HepG2 (cell line): ENCODE data around the gene GALNT15. TPM values are rescaled to one million over a fixed set of nuclear protein-coding genes. Genes with fewer than 3 reads are reported as not detected.

Experiments
- ATF1 ChIP-seq: IDR thresholded peaks from 2 replicates; pipeline ENCODE4 v1.6.1; 2016; ENCODE audit warnings: mild to moderate bottlenecking, control low read depth
- FOSL1 ChIP-seq: sonication (generic); formaldehyde crosslinking; IDR thresholded peaks from 2 replicates; pipeline ENCODE4 v1.9.0; 2021; ENCODE audit warnings: missing genetic modification reagents, borderline replicate concordance
- GMEB2 ChIP-seq: IDR thresholded peaks from 2 replicates; pipeline ENCODE4 v1.6.1; 2016; ENCODE audit warnings: missing biosample characterization, missing genetic modification reagents, low read depth
- HOXA9 ChIP-seq: sonication (generic); formaldehyde crosslinking; IDR thresholded peaks from 2 replicates; pipeline ENCODE4 v1.8.1; 2022; ENCODE audit warnings: missing genetic modification reagents, mild to moderate bottlenecking, moderate library complexity, borderline replicate concordance
- ISX ChIP-seq: sonication (generic); formaldehyde crosslinking; conservative IDR thresholded peaks from 2 replicates; pipeline ENCODE4 v1.5.0; 2020; ENCODE audit warnings: missing genetic modification reagents
- RFX3 ChIP-seq: IDR thresholded peaks from 2 replicates; pipeline ENCODE4 v1.6.1; 2016; ENCODE audit warnings: missing biosample characterization, missing genetic modification reagents
- SP4 ChIP-seq: sonication (generic); formaldehyde crosslinking; IDR thresholded peaks from 2 replicates; pipeline ENCODE4 v1.8.1; 2023; ENCODE audit warnings: mild to moderate bottlenecking, missing genetic modification reagents
- SPEN ChIP-seq: sonication (generic); formaldehyde crosslinking; IDR thresholded peaks from 2 replicates; pipeline ENCODE4 v1.5.1; 2020; ENCODE audit warnings: low read depth, mild to moderate bottlenecking, missing genetic modification reagents
- SYNCRIP ChIP-seq: fragments of 200-400 bp; formaldehyde crosslinking; IDR thresholded peaks from 2 replicates; pipeline ENCODE4 v1.6.1; 2018; ENCODE audit warnings: mild to moderate bottlenecking, low read depth, low read length; ENCODE audit not compliant: insufficient read depth
- WIZ ChIP-seq: sonication (generic); formaldehyde crosslinking; IDR thresholded peaks from 2 replicates; pipeline ENCODE4 v1.5.1; 2020; ENCODE audit warnings: mild to moderate bottlenecking, missing genetic modification reagents
- ZNF44 ChIP-seq: sonication (generic); formaldehyde crosslinking; IDR thresholded peaks from 2 replicates; pipeline ENCODE4 v1.5.1; 2020; ENCODE audit warnings: mild to moderate bottlenecking, missing genetic modification reagents
- ZNF549 ChIP-seq: sonication (generic); formaldehyde crosslinking; IDR thresholded peaks from 2 replicates; pipeline ENCODE4 v1.5.0; 2020; ENCODE audit warnings: missing genetic modification reagents
- ZNF781 ChIP-seq: sonication (generic); formaldehyde crosslinking; IDR thresholded peaks from 2 replicates; pipeline ENCODE4 v1.5.1; 2020; ENCODE audit warnings: borderline replicate concordance, mild to moderate bottlenecking, missing genetic modification reagents; ENCODE audit errors: not compliant biosample characterization
- polyA plus RNA-seq, 8 experiments: library from polyadenylated mRNA; depleted of rRNA in 3 of 8; stranded (reverse) in 7 of 8; unstranded in 1 of 8; fragments of >200 nt; fragmentation: Illumina TruSeq in 4 of 8; extraction: Trizol in 4 of 8; gene quantifications; 2 replicates each; pipeline versions ENCODE4 v1.2.1 to v1.2.3, GENCODE V29; 2011 to 2016; ENCODE audit warnings: low read depth in 4 of 8, missing spikeins in 1 of 8, mixed read lengths in 1 of 8; ENCODE audit not compliant: insufficient read depth in 1 of 8
- total RNA-seq, 5 experiments: library from RNA; depleted of rRNA; stranded (reverse); fragments of >200 nt; fragmentation: Illumina TruSeq; extraction: Trizol; gene quantifications; 2 replicates each; pipeline ENCODE4 v1.2.3, GENCODE V29; 2016; ENCODE audit warnings: low read depth in 1 of 5
- TF ChIP-seq, protein P1 (sequence below): sonication (generic); formaldehyde crosslinking; IDR thresholded peaks from 2 replicates; pipeline ENCODE4 v1.4.0; 2020; ENCODE audit warnings: mild to moderate bottlenecking, missing genetic modification reagents, borderline replicate concordance
- TF ChIP-seq, protein P2 (sequence below): sonication (generic); formaldehyde crosslinking; IDR thresholded peaks from 2 replicates; pipeline ENCODE4 v1.5.1; 2020; ENCODE audit warnings: missing genetic modification reagents, mild to moderate bottlenecking, borderline replicate concordance
- TF ChIP-seq, protein P3 (sequence below): fragments of 450-650 bp; IDR thresholded peaks from 2 replicates; pipeline ENCODE4 v1.6.1; 2016

GALNT15 gene
- total and polyA plus RNA-seq, 2 of the 13 experiments (the other 11 are each of a cell fraction or from before 2014, with no cell fraction given), result 0.02 to 0.04 TPM

DNA sequence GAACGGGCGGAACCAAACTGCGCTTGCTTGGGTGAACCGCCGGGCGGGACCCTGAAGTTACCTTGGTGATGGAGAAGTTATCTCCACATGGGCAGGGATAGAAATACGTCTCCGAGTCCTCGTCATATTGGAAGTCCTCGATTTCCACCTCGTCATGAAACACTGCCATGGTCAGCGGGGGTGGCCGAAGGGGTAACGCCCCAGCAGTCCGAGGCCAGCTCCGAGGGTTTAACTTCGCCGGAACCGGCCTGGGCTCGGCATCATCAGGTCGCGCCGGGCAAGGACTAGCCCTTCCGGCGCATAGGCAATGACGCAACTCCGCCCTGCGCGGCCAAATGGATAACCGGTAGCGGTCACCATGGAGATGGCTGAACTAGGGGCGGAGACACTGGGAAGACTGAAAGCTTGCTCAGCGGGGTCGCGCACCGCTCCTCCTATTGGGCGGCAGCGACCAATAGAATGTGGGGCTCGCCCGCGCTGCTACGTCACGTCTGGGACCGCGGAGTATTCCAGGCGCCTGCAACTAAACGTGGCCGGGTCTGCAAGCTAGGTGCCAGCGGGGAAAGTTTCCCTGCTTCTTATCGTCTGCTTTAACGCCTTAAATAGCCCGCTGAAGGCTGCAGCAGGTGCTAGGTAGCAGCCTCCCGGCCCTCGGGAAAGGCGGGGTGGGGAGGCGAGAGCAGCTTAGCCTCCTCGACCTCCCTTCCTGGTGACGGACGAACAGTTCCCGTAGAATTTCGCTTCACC is 90.4 kb downstream of the GALNT15 start, which contains the start of the genes DPH3 and OXNAD1 (continued):
- TF ChIP-seq, protein P1, sequence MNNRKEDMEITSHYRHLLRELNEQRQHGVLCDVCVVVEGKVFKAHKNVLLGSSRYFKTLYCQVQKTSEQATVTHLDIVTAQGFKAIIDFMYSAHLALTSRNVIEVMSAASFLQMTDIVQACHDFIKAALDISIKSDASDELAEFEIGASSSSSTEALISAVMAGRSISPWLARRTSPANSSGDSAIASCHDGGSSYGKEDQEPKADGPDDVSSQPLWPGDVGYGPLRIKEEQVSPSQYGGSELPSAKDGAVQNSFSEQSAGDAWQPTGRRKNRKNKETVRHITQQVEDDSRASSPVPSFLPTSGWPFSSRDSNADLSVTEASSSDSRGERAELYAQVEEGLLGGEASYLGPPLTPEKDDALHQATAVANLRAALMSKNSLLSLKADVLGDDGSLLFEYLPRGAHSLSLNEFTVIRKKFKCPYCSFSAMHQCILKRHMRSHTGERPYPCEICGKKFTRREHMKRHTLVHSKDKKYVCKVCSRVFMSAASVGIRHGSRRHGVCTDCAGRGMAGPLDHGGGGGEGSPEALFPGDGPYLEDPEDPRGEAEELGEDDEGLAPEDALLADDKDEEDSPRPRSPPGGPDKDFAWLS (CRISPR knock-in tag), result no peak
- no peak for TF ChIP-seq ZNF44 (CRISPR knock-in tag)
- no peak for TF ChIP-seq ISX (CRISPR knock-in tag)
- peak; percentile 92 for TF ChIP-seq SPEN (CRISPR knock-in tag)
- TF ChIP-seq ATF1, result peak; percentile 100
- TF ChIP-seq, protein P2, sequence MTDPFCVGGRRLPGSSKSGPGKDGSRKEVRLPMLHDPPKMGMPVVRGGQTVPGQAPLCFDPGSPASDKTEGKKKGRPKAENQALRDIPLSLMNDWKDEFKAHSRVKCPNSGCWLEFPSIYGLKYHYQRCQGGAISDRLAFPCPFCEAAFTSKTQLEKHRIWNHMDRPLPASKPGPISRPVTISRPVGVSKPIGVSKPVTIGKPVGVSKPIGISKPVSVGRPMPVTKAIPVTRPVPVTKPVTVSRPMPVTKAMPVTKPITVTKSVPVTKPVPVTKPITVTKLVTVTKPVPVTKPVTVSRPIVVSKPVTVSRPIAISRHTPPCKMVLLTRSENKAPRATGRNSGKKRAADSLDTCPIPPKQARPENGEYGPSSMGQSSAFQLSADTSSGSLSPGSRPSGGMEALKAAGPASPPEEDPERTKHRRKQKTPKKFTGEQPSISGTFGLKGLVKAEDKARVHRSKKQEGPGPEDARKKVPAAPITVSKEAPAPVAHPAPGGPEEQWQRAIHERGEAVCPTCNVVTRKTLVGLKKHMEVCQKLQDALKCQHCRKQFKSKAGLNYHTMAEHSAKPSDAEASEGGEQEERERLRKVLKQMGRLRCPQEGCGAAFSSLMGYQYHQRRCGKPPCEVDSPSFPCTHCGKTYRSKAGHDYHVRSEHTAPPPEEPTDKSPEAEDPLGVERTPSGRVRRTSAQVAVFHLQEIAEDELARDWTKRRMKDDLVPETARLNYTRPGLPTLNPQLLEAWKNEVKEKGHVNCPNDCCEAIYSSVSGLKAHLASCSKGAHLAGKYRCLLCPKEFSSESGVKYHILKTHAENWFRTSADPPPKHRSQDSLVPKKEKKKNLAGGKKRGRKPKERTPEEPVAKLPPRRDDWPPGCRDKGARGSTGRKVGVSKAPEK (CRISPR knock-in tag), result no peak
- no peak for TF ChIP-seq HOXA9
- no peak for TF ChIP-seq SYNCRIP
- TF ChIP-seq, protein P3, sequence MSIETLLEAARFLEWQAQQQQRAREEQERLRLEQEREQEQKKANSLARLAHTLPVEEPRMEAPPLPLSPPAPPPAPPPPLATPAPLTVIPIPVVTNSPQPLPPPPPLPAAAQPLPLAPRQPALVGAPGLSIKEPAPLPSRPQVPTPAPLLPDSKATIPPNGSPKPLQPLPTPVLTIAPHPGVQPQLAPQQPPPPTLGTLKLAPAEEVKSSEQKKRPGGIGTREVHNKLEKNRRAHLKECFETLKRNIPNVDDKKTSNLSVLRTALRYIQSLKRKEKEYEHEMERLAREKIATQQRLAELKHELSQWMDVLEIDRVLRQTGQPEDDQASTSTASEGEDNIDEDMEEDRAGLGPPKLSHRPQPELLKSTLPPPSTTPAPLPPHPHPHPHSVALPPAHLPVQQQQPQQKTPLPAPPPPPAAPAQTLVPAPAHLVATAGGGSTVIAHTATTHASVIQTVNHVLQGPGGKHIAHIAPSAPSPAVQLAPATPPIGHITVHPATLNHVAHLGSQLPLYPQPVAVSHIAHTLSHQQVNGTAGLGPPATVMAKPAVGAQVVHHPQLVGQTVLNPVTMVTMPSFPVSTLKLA, result peak; percentile 50; the same call in 1 of the 2 replicates
- no peak for TF ChIP-seq ZNF549
- no peak for TF ChIP-seq FOSL1 (CRISPR knock-in tag)
- TF ChIP-seq GMEB2 (CRISPR knock-in tag), result peak; percentile 65
- TF ChIP-seq WIZ, result no peak; the same call in 1 of the 2 replicates
- TF ChIP-seq ZNF781 (CRISPR knock-in tag), result peak; percentile 51
- TF ChIP-seq RFX3, result peak; percentile 86
- TF ChIP-seq SP4, result no peak
